SK-N-MC (cell line): ENCODE data around the gene PTPRK.

ENCODE experiments used
- DNase-seq: peaks from one replicate; pipeline ENCODE4 v3.0.0-alpha.2; 2011; ENCODE audit warnings: low read depth, low spot score
- H3K27ac ChIP-seq: fragments of 200-600 bp; sonication (generic); 2 replicates; pipeline ENCODE4 v1.5.1; 2016; ENCODE audit warnings: mixed run types
- H3K36me3 ChIP-seq: fragments of 200-600 bp; sonication (generic); 2 replicates; pipeline ENCODE4 v1.6.1; 2017; ENCODE audit warnings: antibody characterized with exemption, low read length, mixed read lengths; ENCODE audit not compliant: insufficient read depth
- H3K4me3 ChIP-seq: fragments of 200-600 bp; sonication (generic); 2 replicates; pipeline ENCODE4 v1.5.1; 2016
- H3K9ac ChIP-seq: fragments of 200-600 bp; sonication (generic); 2 replicates; pipeline ENCODE4 v1.8.0; 2017; ENCODE audit warnings: mixed run types, mixed read lengths; ENCODE audit not compliant: insufficient read length
- H3K9me3 ChIP-seq: fragments of 200-600 bp; sonication (generic); 2 replicates; pipeline ENCODE4 v1.6.1; 2017; ENCODE audit warnings: low read depth, mild to moderate bottlenecking, antibody characterized with exemption, low read length, moderate library complexity, mixed read lengths
- EZH2 ChIP-seq: fragments of 200-600 bp; sonication (generic); IDR thresholded peaks from one replicate; pipeline ENCODE4 v1.6.1; 2017; ENCODE audit warnings: antibody characterized with exemption
- FOXP2 ChIP-seq: optimal IDR thresholded peaks from 2 replicates; pipeline ENCODE3; 2011; ENCODE audit warnings: mild to moderate bottlenecking, moderate library complexity; ENCODE audit not compliant: insufficient read depth; ENCODE audit errors: extremely low read length, control extremely low read depth
- POLR2AphosphoS5 ChIP-seq: IDR thresholded peaks from 2 replicates; pipeline ENCODE4 v1.6.1; 2012; ENCODE audit warnings: mild to moderate bottlenecking, low read depth, low read length, borderline replicate concordance

The PTPRK gene

DNA sequence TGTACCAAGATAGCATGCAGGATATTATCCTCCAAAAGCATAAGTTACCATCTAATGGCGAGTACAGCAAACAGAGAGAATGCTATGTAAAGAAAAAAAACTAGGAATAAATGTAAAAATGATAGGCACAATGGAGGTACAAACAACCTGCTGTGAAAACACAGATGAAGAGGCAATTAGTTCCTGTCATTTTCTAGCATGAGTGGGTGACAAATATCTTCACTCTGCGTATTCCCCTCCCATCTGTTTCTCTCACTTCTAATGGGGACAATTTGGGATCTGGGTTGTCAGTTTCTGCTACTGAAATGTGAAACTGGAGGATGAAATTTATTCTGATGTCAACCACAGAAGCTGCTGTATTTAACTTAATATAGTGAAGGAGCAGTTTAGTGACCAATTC, 11.7 kb upstream of the PTPRK start:
- H3K4me3 ChIP-seq: no peak overlapping the region
- H3K9me3 ChIP-seq: no peaks in the 10 kb centered on the region
- no peak overlapping the region for H3K9ac ChIP-seq
- H3K36me3 ChIP-seq: no peaks in the 10 kb centered on the region
- DNase-seq: no peak
- TF ChIP-seq POLR2AphosphoS5 (no peak), FOXP2 (no peak), EZH2 (no peak)
- H3K27ac ChIP-seq: no peak overlapping the region

- no peaks in the 10 kb centered on the region for H3K36me3 ChIP-seq
- TF ChIP-seq FOXP2 (no peak), POLR2AphosphoS5 (no peak), EZH2 (no peak)
- no peaks in the 10 kb centered on the region for H3K9me3 ChIP-seq
- H3K27ac ChIP-seq: no peak overlapping the region
- no peak overlapping the region for H3K4me3 ChIP-seq
- DNase-seq: no peak
- H3K9ac ChIP-seq: no peak overlapping the region
These were observed 11.3 kb upstream of the PTPRK start for GRCh38 chr6:128531696-128532095.

- TF ChIP-seq EZH2: no peak
- TF ChIP-seq POLR2AphosphoS5: no peak
- no peak for TF ChIP-seq FOXP2
- H3K36me3 ChIP-seq: no peaks in the 10 kb centered on the region
These were observed 7.8 kb upstream of the PTPRK start for GRCh38 chr6:128528241-128528640.

GRCh38 chr6:128527375-128527774, 7.0 kb upstream of the PTPRK start:
- Histone ChIP-seq H3K4me3 (no peak overlapping the region), H3K9me3 (no peaks in the 10 kb centered on the region), H3K9ac (no peak overlapping the region), H3K27ac (peak overlapping the region; percentile 56), H3K36me3 (no peaks in the 10 kb centered on the region)
- DNase-seq: no peak
- TF ChIP-seq POLR2AphosphoS5 (no peak), EZH2 (no peak), FOXP2 (no peak)

More at GRCh38 chr6:128528241-128528640, 7.8 kb upstream of the PTPRK start:
- no peak overlapping the region for H3K4me3 ChIP-seq
- H3K9ac ChIP-seq: no peak overlapping the region
- DNase-seq: no peak
- H3K27ac ChIP-seq: no peak overlapping the region
- no peaks in the 10 kb centered on the region for H3K9me3 ChIP-seq

DNA sequence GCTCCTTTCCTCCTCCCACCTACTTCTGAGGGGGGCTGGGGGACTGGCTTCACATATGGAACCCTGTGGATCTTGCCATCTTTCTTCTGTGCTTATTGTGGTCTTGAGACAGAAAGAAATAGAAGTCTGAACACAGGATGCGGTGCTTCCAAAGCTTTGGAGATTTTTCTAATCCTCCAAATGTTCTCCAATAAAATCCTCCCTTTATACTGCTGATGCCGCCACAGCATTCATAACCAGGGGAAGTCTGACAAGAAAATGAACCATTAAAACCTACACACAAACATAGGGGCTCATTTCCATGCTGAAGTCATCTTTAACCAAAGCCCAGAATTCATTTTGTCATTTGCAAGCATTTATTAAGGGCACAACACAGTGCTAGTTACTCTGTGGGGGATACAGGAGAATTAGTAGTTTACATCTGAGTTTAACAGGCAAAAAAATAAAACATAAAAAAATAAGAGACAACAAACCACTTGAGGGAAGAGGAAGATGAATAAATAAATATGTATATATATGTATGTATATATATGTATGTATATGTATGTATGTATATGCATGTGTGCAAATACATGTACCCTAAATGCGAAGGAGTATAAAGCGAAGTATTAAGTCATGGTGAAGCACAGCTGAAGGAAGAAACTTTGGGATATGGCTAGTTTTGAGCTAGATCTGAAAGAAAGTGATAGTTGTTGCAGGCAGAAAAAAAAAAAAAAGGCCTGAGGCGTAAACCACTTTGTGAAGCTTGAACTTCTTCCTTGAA, 5.9 kb upstream of the PTPRK start:
- no peaks in the 10 kb centered on the region for H3K36me3 ChIP-seq
- H3K4me3 ChIP-seq: no peak overlapping the region
- DNase-seq: no peak
- H3K27ac ChIP-seq: peak overlapping the region; percentile 56; the same call in 1 of the 2 replicates
- H3K9ac ChIP-seq: no peak overlapping the region
- TF ChIP-seq EZH2: no peak
- no peak for TF ChIP-seq FOXP2
- TF ChIP-seq POLR2AphosphoS5: no peak
- H3K9me3 ChIP-seq: no peaks in the 10 kb centered on the region

GRCh38 chr6:128525406-128525805, 5.0 kb upstream of the PTPRK start:
- TF ChIP-seq EZH2 (no peak), POLR2AphosphoS5 (no peak), FOXP2 (no peak)
- no peaks in the 10 kb centered on the region for H3K9me3 ChIP-seq
- H3K27ac ChIP-seq: 0 out of 2 replicates have a peak overlapping the region, but pooled peaks have one; percentile 11
- H3K4me3 ChIP-seq: no peak overlapping the region
- H3K36me3 ChIP-seq: no peaks in the 10 kb centered on the region
- no peak overlapping the region for H3K9ac ChIP-seq
- DNase-seq: no peak

DNA sequence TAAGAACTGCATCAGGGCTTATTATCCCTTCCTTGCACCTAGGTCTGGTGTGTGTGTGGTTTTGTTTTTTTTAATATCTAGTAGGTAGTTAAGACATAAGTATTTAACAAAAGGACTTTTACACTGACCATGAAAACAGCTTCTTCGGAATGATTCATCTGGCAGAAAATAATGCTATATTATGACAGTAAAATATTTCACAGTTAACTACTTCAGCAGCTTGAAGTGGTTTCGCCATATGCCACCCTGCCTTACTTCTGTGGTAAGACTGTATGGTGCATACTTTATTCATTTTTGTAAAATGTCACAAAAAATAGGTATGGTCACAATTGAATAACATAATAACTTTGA, 858 bp upstream of the PTPRK start:
- Histone ChIP-seq H3K9ac (peak overlapping the region; percentile 96), H3K4me3 (peak overlapping the region; percentile 94), H3K36me3 (no peaks in the 10 kb centered on the region), H3K27ac (peak overlapping the region; percentile 87), H3K9me3 (no peaks in the 10 kb centered on the region)
- TF ChIP-seq POLR2AphosphoS5 (no peak), EZH2 (no peak), FOXP2 (no peak)
- DNase-seq: no peak

DNA sequence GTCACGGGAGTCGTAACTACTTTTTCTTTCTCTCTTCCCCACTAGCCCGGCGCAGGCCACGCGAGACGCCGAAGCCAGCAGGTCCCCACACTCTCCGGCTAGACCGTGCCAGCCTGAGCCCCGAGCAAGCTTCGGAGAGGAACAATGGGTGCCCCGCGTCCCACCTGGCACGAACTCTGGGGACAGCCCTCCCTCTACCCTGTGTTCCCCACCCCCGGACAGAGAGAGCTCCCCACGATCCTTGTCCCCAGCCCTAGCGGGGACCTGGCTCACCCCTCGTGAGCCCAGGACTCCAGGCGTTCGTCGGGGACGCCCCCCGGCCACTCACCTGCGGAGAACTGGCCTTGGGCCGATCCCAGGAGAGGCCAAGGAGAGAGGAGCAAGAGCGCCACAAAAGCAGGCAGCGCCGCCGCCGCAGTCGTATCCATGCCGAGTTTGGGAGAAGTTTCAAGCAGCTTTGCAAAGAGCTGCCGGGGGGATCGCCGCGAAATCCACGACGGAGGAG, 416 bp downstream of the PTPRK start:
- H3K9me3 ChIP-seq: no peaks in the 10 kb centered on the region
- H3K9ac ChIP-seq: peak overlapping the region; percentile 91
- peak overlapping the region; percentile 43 for H3K27ac ChIP-seq
- H3K36me3 ChIP-seq: no peaks in the 10 kb centered on the region
- no peak for DNase-seq
- H3K4me3 ChIP-seq: peak overlapping the region; percentile 94
- TF ChIP-seq FOXP2 (no peak), POLR2AphosphoS5 (no peak)
